GM12874 (cell line): ENCODE data around the gene AGAP1.

ENCODE experiments used
- CTCF ChIP-seq: IDR thresholded peaks from 2 replicates; pipeline ENCODE4 v1.5.1; 2011; ENCODE audit warnings: low read depth, mild to moderate bottlenecking, control low read depth, low read length, moderate library complexity; ENCODE audit not compliant: insufficient read depth

The AGAP1 gene

GRCh38 chr2:235577404-235578330, 83.8 kb downstream of the AGAP1 start:
- TF ChIP-seq CTCF: no peak

GRCh38 chr2:235579128-235579527, 85.3 kb downstream of the AGAP1 start:
- TF ChIP-seq CTCF: no peak

- no peak for TF ChIP-seq CTCF
These were observed 86.7 kb downstream of the AGAP1 start for GRCh38 chr2:235580426-235581157.

GRCh38 chr2:235582081-235582686, 88.3 kb downstream of the AGAP1 start:
- no peak for TF ChIP-seq CTCF

GRCh38 chr2:235582729-235583128, 88.9 kb downstream of the AGAP1 start:
- no peak for TF ChIP-seq CTCF

- no peak for TF ChIP-seq CTCF
These were observed 89.3 kb downstream of the AGAP1 start for GRCh38 chr2:235583144-235583543.
